ENCODE results near the gene DES. TPM values are rescaled to one million over a fixed set of nuclear protein-coding genes. Genes with fewer than 3 reads are reported as not detected.

The DES gene
- total and polyA plus RNA-seq, 2 of the 13 experiments (the other 11 are each of a cell fraction or from before 2014, with no cell fraction given), result not detected

DNA sequence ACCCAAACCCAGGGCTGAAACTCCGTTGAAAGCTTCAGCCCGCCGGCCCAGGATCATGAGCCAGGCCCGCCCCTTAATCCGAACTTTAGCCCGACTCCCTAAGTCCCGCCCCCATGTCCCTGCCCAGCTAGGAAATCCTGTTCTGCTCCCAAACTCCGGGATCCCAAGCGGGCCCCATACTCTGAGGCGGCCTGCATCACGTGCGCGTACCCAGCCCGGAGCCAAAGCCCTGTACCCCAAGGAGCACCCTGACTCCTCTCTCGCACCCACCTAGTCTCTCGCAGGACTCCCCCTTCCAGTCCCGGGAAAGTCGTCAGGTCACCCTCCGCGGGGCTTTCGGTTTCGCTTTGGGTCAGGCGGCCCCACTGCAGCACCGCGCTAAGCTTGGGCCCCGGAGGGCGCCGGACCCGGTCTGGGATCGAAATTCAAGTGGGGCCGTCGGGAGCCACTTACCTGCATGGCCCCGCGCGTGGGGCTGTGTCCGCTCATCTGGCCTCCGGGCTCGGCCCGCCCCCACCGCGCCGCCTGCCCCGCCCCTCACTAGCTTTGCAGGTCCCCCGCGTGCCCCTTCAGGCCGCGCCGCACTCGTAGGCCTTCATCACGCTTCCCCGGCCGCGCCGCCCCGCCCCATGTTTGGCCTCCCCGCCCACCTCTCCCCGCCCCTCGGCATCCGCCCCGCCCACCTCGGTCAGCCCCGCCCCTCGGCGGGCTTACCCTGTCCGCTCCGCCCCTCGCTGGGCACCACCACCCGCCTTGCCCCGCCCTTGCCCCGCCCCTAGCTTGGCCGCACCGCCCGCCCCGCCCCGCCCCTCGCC, 30.7 kb upstream of the DES start, which contains the start of gene DNPEP (continued):
- TF ChIP-seq, protein P1, sequence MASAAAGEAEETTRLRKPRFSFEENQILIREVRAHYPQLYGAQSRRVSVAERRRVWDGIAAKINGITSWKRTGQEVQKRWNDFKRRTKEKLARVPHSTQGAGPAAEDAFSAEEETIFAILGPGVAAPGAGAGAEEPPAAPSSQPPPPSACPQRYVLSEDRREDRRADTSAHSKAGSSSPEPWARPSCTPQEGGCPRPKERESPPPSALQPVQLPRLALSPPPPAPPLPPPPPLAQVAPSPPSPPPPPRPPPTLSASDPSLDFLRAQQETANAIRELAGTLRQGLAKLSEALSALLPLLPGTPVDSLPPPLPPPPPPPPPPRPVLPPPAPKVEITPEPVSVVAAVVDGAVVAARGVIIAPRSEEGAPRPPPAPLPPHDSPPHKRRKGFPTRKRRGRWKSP (CRISPR knock-in tag; IDR thresholded peaks at IDR 0.05), result peak; percentile 93
- TF ChIP-seq RFX5 (IDR thresholded peaks at IDR 0.05; ENCODE audit: low read depth, low read length) (no peak), KLF13 (CRISPR knock-in tag; IDR thresholded peaks at IDR 0.05) (no peak), SAFB2 (CRISPR knock-in tag; IDR thresholded peaks at IDR 0.05; ENCODE audit: borderline replicate concordance, low read depth) (peak; percentile 76; the same call in 1 of the 2 replicates), ZBTB40 (IDR thresholded peaks at IDR 0.05) (no peak), ZBTB40 (CRISPR knock-in tag; IDR thresholded peaks at IDR 0.05) (peak; percentile 60; the same call in 1 of the 2 replicates), KDM4B (CRISPR knock-in tag; IDR thresholded peaks at IDR 0.05) (peak; percentile 73; the same call in 1 of the 2 replicates), ZNF12 (CRISPR knock-in tag; IDR thresholded peaks at IDR 0.05) (0 out of 2 replicates have a peak, but pooled peaks have one; percentile 54), RAD21 (CRISPR knock-in tag; IDR thresholded peaks at IDR 0.05) (peak; percentile 30; the same call in 1 of the 2 replicates), TARDBP (CRISPR knock-in tag; IDR thresholded peaks at IDR 0.05) (peak; percentile 80), JUN (CRISPR knock-in tag; IDR thresholded peaks at IDR 0.05) (no peak), ZNF510 (CRISPR knock-in tag; IDR thresholded peaks at IDR 0.05; ENCODE audit: low read depth) (peak; percentile 64; the same call in 1 of the 2 replicates)
- TF ChIP-seq, protein P2, sequence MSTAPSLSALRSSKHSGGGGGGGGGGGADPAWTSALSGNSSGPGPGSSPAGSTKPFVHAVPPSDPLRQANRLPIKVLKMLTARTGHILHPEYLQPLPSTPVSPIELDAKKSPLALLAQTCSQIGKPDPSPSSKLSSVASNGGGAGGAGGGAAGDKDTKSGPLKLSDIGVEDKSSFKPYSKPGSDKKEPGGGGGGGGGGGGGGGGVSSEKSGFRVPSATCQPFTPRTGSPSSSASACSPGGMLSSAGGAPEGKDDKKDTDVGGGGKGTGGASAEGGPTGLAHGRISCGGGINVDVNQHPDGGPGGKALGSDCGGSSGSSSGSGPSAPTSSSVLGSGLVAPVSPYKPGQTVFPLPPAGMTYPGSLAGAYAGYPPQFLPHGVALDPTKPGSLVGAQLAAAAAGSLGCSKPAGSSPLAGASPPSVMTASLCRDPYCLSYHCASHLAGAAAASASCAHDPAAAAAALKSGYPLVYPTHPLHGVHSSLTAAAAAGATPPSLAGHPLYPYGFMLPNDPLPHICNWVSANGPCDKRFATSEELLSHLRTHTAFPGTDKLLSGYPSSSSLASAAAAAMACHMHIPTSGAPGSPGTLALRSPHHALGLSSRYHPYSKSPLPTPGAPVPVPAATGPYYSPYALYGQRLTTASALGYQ (CRISPR knock-in tag; IDR thresholded peaks at IDR 0.05), result 0 out of 2 replicates have a peak, but pooled peaks have one; percentile 39
- TF ChIP-seq, protein P3, sequence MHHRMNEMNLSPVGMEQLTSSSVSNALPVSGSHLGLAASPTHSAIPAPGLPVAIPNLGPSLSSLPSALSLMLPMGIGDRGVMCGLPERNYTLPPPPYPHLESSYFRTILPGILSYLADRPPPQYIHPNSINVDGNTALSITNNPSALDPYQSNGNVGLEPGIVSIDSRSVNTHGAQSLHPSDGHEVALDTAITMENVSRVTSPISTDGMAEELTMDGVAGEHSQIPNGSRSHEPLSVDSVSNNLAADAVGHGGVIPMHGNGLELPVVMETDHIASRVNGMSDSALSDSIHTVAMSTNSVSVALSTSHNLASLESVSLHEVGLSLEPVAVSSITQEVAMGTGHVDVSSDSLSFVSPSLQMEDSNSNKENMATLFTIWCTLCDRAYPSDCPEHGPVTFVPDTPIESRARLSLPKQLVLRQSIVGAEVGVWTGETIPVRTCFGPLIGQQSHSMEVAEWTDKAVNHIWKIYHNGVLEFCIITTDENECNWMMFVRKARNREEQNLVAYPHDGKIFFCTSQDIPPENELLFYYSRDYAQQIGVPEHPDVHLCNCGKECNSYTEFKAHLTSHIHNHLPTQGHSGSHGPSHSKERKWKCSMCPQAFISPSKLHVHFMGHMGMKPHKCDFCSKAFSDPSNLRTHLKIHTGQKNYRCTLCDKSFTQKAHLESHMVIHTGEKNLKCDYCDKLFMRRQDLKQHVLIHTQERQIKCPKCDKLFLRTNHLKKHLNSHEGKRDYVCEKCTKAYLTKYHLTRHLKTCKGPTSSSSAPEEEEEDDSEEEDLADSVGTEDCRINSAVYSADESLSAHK (CRISPR knock-in tag; IDR thresholded peaks at IDR 0.05; ENCODE audit: borderline replicate concordance), result 0 out of 2 replicates have a peak, but pooled peaks have one; percentile 45

Measured in HepG2 (cell line).